ENCODE results near the gene SAMSN1. TPM values are rescaled to one million over a fixed set of nuclear protein-coding genes. Genes with fewer than 3 reads are reported as not detected.

SAMSN1 gene
- total RNA-seq, 4 donors from 2014 or later: 0.82 to 1.4 (median 1.4) TPM; not detected in 1

DNA sequence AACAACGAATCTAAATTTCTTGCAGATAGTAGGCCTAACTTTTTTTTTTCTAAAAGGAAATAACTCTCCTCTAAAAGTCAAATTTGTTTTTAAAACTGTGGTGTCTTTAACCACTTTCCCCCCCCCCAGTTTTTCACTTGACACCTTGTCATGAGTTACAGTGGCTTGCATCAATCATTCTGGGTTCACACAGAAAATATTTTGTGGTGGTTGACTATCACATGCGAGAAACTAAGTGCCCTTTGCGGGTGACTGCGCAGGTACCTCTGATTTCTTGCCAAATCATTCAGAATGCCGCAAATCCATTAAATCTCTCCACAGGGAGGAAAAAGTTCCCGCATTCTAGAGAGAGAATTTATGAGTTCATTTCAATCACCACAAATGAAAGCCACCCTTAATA, 23.8 kb upstream of the SAMSN1 start:
- intact Hi-C loops (cut with DNase I; ENCODE audit: low total_unique reads): no loop called here
- Histone ChIP-seq H3K27ac (no peak overlapping the region), H3K4me1 (no peaks in the 10 kb centered on the region), H3K27me3 (no peaks in the 10 kb centered on the region), H3K4me3 (no peak overlapping the region), H3K36me3 (no peaks in the 10 kb centered on the region), H3K9me3 (no peaks in the 10 kb centered on the region)
- DNase-seq (no peak), ATAC-seq (no peak)
- no peak for TF ChIP-seq POLR2A (IDR thresholded peaks at IDR 0.05)
- TF ChIP-seq, protein P1, sequence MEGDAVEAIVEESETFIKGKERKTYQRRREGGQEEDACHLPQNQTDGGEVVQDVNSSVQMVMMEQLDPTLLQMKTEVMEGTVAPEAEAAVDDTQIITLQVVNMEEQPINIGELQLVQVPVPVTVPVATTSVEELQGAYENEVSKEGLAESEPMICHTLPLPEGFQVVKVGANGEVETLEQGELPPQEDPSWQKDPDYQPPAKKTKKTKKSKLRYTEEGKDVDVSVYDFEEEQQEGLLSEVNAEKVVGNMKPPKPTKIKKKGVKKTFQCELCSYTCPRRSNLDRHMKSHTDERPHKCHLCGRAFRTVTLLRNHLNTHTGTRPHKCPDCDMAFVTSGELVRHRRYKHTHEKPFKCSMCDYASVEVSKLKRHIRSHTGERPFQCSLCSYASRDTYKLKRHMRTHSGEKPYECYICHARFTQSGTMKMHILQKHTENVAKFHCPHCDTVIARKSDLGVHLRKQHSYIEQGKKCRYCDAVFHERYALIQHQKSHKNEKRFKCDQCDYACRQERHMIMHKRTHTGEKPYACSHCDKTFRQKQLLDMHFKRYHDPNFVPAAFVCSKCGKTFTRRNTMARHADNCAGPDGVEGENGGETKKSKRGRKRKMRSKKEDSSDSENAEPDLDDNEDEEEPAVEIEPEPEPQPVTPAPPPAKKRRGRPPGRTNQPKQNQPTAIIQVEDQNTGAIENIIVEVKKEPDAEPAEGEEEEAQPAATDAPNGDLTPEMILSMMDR (IDR thresholded peaks at IDR 0.05 in 4 of 5, conservative IDR thresholded peaks at IDR 0.05 in 1 of 5): no peak
- in situ Hi-C loops (cut with MboI; ENCODE audit: low sequenced_read_pairs in 4 of 4): no loop called here

DNA sequence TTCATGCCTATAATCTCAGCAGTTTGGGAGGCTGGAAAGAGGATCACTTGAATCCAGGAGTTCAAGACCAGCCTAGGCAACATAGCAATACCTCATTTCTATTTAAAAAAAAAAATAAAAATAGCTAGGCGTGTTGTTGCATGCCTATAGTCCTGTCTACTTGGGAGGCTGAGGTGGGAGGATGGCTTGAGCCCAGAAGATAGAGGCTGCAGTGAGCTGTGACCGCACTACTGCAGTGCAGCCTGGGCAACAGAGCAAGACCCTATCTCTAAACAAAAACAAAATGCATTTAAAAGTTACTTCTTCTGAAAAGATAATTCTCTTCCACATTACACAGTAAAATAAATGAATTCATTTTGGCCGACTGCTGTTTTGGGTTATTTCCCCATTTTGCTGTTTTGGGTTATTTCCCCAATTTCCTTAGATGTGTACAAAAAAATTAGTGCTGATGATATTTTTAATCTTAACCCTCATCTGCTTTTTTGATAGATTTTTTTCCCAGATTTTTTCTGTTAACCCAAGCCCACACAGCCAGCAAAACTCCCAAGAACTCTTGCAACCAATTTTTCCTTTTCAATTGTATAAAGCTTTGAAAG, 23.0 kb upstream of the SAMSN1 start:
- no peaks in the 10 kb centered on the region for H3K9me3 ChIP-seq
- DNase-seq (no peak), ATAC-seq (no peak)
- TF ChIP-seq POLR2A (IDR thresholded peaks at IDR 0.05): no peak
- TF ChIP-seq, protein P1 (IDR thresholded peaks at IDR 0.05 in 4 of 5, conservative IDR thresholded peaks at IDR 0.05 in 1 of 5): no peak
- H3K4me1 ChIP-seq: no peaks in the 10 kb centered on the region
- in situ Hi-C loops (cut with MboI; ENCODE audit: low sequenced_read_pairs in 4 of 4) (no loop called here), intact Hi-C loops (cut with DNase I; ENCODE audit: low total_unique reads) (no loop called here)
- H3K4me3 ChIP-seq: no peak overlapping the region
- no peaks in the 10 kb centered on the region for H3K27me3 ChIP-seq
- H3K27ac ChIP-seq: no peak overlapping the region
- H3K36me3 ChIP-seq: no peaks in the 10 kb centered on the region

DNA sequence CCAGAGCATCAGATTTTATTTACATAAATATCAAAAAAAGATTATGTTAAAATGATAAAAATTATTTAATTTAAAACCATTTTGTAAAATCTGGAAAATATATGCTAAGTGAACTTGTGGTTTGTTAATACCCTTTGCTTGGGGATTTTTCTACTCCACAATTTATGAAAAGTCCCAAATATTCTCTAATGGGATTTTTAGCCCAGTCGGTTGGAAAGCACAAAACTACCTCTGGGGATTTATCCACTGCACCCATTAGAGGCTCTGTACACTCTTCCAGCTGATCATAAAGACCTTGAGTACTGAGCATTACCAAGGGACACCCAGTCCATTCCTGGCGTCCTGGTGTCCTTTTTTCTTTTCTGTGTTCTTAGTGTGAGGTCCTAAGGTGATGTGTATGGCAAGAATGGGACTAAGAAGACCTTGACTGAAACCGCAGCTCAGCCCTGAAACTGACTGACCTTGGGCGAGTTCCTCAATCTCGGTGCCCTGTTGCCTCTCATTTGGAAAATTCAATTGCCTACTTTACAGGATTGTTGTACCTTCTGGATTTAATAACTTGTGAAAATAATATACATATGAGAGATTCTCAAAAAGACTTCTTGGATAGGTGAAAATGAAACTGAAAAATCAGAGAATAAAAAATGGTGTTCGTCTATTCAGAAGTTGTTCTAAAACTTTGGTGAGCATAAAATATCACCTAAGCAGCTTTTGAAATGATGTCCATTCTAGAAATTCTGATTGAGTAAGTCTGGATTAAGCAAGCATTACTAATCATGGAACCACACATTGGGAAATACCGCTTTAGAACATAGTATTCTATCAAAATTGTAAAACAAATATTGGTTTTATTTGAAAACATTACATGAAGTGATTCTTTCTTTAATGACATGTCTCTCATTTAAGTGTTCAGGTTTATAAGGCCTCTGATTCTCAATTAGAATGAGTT, 21.5 kb upstream of the SAMSN1 start:
- H3K9me3 ChIP-seq: no peaks in the 10 kb centered on the region
- in situ Hi-C loops (cut with MboI; ENCODE audit: low sequenced_read_pairs in 4 of 4) (no loop called here), intact Hi-C loops (cut with DNase I; ENCODE audit: low total_unique reads) (no loop called here)
- TF ChIP-seq, protein P1 (IDR thresholded peaks at IDR 0.05 in 4 of 5, conservative IDR thresholded peaks at IDR 0.05 in 1 of 5): no peak
- no peak for TF ChIP-seq POLR2A (IDR thresholded peaks at IDR 0.05)
- no peak for DNase-seq
- ATAC-seq: no peak
- no peaks in the 10 kb centered on the region for H3K36me3 ChIP-seq
- H3K4me1 ChIP-seq: no peaks in the 10 kb centered on the region
- no peaks in the 10 kb centered on the region for H3K27me3 ChIP-seq
- H3K27ac ChIP-seq: no peak overlapping the region
- H3K4me3 ChIP-seq: no peak overlapping the region

DNA sequence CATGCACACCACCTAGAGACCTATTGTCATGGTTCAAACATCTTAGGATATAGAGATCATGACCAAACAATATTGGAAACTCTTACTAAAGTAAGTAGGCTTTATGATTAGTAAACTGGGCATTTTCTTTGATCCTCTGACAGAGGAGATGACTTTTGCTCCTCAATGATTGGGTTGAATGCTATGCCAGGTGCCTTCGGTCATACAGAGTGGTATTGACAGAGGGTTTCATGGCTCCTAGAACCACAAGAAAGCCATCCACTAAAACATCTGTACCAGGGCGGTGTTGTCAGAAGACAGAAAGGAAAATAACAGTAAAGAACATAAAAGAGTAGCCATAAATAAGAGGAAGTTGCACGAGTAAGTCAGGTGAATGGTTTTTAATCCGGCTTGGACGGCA, 20.8 kb upstream of the SAMSN1 start:
- Histone ChIP-seq H3K4me1 (no peaks in the 10 kb centered on the region), H3K9me3 (no peaks in the 10 kb centered on the region), H3K27ac (no peak overlapping the region), H3K27me3 (no peaks in the 10 kb centered on the region), H3K36me3 (no peaks in the 10 kb centered on the region), H3K4me3 (no peak overlapping the region)
- intact Hi-C loops (cut with DNase I; ENCODE audit: low total_unique reads): no loop called here
- TF ChIP-seq, protein P1 (IDR thresholded peaks at IDR 0.05 in 4 of 5, conservative IDR thresholded peaks at IDR 0.05 in 1 of 5): no peak
- no peak for TF ChIP-seq POLR2A (IDR thresholded peaks at IDR 0.05)
- ATAC-seq (no peak), DNase-seq (no peak)
- in situ Hi-C loops (cut with MboI; ENCODE audit: low sequenced_read_pairs in 4 of 4): no loop called here
